Sigmoid colon (tissue), 4 donors: ENCODE measurements around the gene SLC45A1.
"Not testable (repeated sequence)": the region's sequence is repeated elsewhere in the genome, so short reads cannot be mapped to it uniquely, and the experiment has no call there.

Experiments
- CTCF ChIP-seq, 4 experiments: fragments of 450-650 bp in 3 of 4; fragments of 200-600 bp in 1 of 4; IDR thresholded peaks; one replicate each; pipeline ENCODE4 v1.5.1; 2016 to 2019; ENCODE audit warnings: antibody characterized with exemption in 4 of 4, mild to moderate bottlenecking in 3 of 4, moderate library complexity in 2 of 4
- EP300 ChIP-seq, 4 donors: sonication (generic); formaldehyde crosslinking; IDR thresholded peaks; one replicate each; pipeline ENCODE4 v1.6.1; 2017; ENCODE audit warnings: antibody characterized with exemption in 4 of 4
- POLR2A ChIP-seq, 2 donors: fragments of 450-650 bp; IDR thresholded peaks; one replicate each; pipeline ENCODE4 v1.6.1; 2016; ENCODE audit warnings: antibody characterized with exemption in 2 of 2, mild to moderate bottlenecking in 2 of 2, moderate library complexity in 2 of 2
- POLR2AphosphoS5 ChIP-seq, 4 donors: sonication (generic); formaldehyde crosslinking; IDR thresholded peaks; one replicate each; pipeline ENCODE4 v1.6.1; 2017; ENCODE audit warnings: antibody characterized with exemption in 4 of 4

DNA sequence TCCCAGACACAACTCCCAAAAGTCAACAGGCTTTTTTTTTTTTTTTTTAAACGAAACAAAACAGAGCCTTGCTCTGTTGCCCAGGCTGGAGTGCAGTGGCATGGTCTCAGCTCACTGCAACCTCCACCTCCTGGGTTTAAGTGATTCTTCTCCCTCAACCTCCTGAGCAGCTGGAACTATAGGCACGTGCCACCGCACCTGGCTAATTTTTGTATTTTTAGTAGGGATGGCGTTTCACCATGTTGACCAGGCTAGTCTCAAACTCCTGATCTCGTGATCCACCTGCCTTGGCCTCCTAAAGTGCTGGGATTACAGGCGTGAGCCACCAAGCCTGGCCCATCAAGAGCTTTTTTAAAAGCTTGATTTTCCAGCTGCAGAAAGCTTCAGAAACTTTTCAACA is 62.4 kb downstream of the SLC45A1 start:
- not testable (repeated sequence) for TF ChIP-seq CTCF, POLR2A, EP300, POLR2AphosphoS5 (IDR thresholded peaks at IDR 0.05)
